Kasumi-1 (cell line): ENCODE measurements around the gene MTR.
"Not testable (repeated sequence)": the region's sequence is repeated elsewhere in the genome, so short reads cannot be mapped to it uniquely, and the experiment has no call there.

Experiments used
- DNase-seq, 2 experiments: peaks; one replicate each; lab custom pipeline; 2025; lab: John Stamatoyannopoulos, UW

The MTR gene

GRCh38 chr1:236904892-236905741 lies 110.0 kb downstream of the MTR start:
- DNase-seq: no peak

- no peak for DNase-seq
Measured at GRCh38 chr1:236907205-236907604, 112.1 kb downstream of the MTR start.

- DNase-seq: no peak
Measured at GRCh38 chr1:236908669-236909068, 113.6 kb downstream of the MTR start.

- DNase-seq: not testable (repeated sequence)
Measured at GRCh38 chr1:236911047-236911446, 116.0 kb downstream of the MTR start.

- no peak for DNase-seq
Measured at GRCh38 chr1:236913371-236914037, 118.4 kb downstream of the MTR start.

GRCh38 chr1:236914375-236914774 lies 119.3 kb downstream of the MTR start:
- DNase-seq: no peak

GRCh38 chr1:236916131-236916800 lies 121.2 kb downstream of the MTR start:
- no peak for DNase-seq

GRCh38 chr1:236917448-236917847 lies 122.4 kb downstream of the MTR start:
- DNase-seq: no peak

GRCh38 chr1:236920286-236920894 lies 125.3 kb downstream of the MTR start:
- DNase-seq: no peak

GRCh38 chr1:236921610-236922009 lies 126.5 kb downstream of the MTR start:
- DNase-seq: no peak

GRCh38 chr1:236922190-236922589 lies 127.1 kb downstream of the MTR start:
- DNase-seq: no peak

- DNase-seq: no peak
Measured at GRCh38 chr1:236925386-236925785, 130.3 kb downstream of the MTR start.

- DNase-seq: no peak
Measured at GRCh38 chr1:236930503-236930902, 135.4 kb downstream of the MTR start.

GRCh38 chr1:236938760-236939159 lies 143.7 kb downstream of the MTR start:
- DNase-seq: no peak

- DNase-seq: no peak
Measured at GRCh38 chr1:236942431-236942830, 147.3 kb downstream of the MTR start.

- no peak for DNase-seq
Measured at GRCh38 chr1:236944556-236944955, 149.5 kb downstream of the MTR start.

- no peak for DNase-seq
Measured at GRCh38 chr1:236945002-236945401, 149.9 kb downstream of the MTR start.

- no peak for DNase-seq
Measured at GRCh38 chr1:236947794-236948193, 152.7 kb downstream of the MTR start.

- no peak for DNase-seq
Measured at GRCh38 chr1:236948381-236948780, 153.3 kb downstream of the MTR start.

GRCh38 chr1:236948996-236949395 lies 153.9 kb downstream of the MTR start:
- no peak for DNase-seq

GRCh38 chr1:236950365-236950764 lies 155.3 kb downstream of the MTR start:
- DNase-seq: no peak

- DNase-seq: no peak
Measured at GRCh38 chr1:236951672-236952071, 156.6 kb downstream of the MTR start.
